Measurements from ENCODE around the gene PILRA. TPM values are rescaled to one million over a fixed set of nuclear protein-coding genes. Genes with fewer than 3 reads are reported as not detected.

PILRA gene
- total RNA-seq, 1 experiment from 2014 or later, result 1.8 TPM

DNA sequence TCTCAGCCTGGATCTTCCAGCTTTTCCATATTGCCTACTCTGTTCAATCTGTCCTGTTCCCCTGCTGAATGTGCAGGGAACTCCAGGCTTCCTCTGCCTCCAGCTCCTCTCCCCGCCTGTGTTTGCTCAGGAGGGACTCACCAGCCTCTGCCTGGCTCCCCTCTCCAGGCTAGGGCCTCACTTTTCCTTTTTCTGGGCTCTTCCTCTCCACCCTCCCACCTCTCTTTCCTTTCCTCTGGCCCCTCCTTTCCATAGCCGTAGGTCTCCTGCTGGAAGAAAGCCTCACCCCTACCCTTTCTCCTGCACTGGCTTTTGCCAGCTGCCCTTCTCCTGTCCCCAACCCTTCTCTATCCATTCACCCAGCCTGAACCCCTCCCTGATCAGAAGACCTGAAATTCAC lies 25.0 kb downstream of the PILRA start:
- Mint-ChIP-seq H3K4me1 (peaks cover 13% of the 10 kb centered on the region), H3K4me3 (no peak overlapping the region), H3K36me3 (no peaks in the 10 kb centered on the region), H3K27me3 (ENCODE audit: low read depth) (peaks cover 24% of the 10 kb centered on the region), H3K27ac (no peak overlapping the region), H3K9me3 (no peaks in the 10 kb centered on the region)
- ChIA-PET POLR2A (interaction anchor here (1.3 kb wide), 1 partner anchor 18 kb away, joined by 6 read pairs; no protein-coding TSS in a partner anchor), CTCF (interaction anchor here (0.5 to 2.0 kb wide), 7 partner anchors 9 to 230 kb away, joined by 3 to 15 read pairs (median 5); partner anchors contain the start of gene GAL3ST4)
- no peak for DNase-seq (ENCODE audit: low spot score)
- ATAC-seq, result no peak; the same call in 1 of the 2 replicates
- TF ChIP-seq GTF2I (CRISPR knock-in tag; conservative IDR thresholded peaks at IDR 0.05) (no peak), ZNF416 (CRISPR knock-in tag; IDR thresholded peaks at IDR 0.05) (no peak), SOX15 (CRISPR knock-in tag; IDR thresholded peaks at IDR 0.05) (no peak), GABPB1 (CRISPR knock-in tag; IDR thresholded peaks at IDR 0.05) (no peak), SMAD3 (CRISPR knock-in tag; IDR thresholded peaks at IDR 0.05; ENCODE audit: borderline replicate concordance) (no peak), NR3C1 (CRISPR knock-in tag; conservative IDR thresholded peaks at IDR 0.05; ENCODE audit: low read depth) (no peak), ATF1 (CRISPR knock-in tag; IDR thresholded peaks at IDR 0.05) (no peak)
- TF ChIP-seq, protein P1, sequence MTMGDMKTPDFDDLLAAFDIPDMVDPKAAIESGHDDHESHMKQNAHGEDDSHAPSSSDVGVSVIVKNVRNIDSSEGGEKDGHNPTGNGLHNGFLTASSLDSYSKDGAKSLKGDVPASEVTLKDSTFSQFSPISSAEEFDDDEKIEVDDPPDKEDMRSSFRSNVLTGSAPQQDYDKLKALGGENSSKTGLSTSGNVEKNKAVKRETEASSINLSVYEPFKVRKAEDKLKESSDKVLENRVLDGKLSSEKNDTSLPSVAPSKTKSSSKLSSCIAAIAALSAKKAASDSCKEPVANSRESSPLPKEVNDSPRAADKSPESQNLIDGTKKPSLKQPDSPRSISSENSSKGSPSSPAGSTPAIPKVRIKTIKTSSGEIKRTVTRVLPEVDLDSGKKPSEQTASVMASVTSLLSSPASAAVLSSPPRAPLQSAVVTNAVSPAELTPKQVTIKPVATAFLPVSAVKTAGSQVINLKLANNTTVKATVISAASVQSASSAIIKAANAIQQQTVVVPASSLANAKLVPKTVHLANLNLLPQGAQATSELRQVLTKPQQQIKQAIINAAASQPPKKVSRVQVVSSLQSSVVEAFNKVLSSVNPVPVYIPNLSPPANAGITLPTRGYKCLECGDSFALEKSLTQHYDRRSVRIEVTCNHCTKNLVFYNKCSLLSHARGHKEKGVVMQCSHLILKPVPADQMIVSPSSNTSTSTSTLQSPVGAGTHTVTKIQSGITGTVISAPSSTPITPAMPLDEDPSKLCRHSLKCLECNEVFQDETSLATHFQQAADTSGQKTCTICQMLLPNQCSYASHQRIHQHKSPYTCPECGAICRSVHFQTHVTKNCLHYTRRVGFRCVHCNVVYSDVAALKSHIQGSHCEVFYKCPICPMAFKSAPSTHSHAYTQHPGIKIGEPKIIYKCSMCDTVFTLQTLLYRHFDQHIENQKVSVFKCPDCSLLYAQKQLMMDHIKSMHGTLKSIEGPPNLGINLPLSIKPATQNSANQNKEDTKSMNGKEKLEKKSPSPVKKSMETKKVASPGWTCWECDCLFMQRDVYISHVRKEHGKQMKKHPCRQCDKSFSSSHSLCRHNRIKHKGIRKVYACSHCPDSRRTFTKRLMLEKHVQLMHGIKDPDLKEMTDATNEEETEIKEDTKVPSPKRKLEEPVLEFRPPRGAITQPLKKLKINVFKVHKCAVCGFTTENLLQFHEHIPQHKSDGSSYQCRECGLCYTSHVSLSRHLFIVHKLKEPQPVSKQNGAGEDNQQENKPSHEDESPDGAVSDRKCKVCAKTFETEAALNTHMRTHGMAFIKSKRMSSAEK (CRISPR knock-in tag; IDR thresholded peaks at IDR 0.05; ENCODE audit: borderline replicate concordance), result no peak

DNA sequence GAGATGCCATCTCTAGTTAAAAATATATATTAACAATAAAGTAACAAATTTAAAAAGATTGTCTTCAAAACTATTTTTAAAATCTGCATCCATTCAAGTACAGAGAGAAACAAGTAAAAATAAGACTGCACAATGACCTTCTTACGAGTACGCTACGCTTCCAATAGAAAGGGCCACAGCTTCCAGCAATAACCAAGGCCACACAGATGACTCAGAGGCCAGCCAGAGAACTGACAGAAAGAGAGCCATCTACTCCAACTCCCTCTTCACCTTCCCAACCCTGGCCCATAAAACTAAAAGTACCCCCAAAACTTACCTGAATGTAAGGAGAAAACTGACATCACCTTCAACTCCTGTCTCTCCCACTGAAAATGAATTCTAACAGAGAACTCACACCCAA lies 26.8 kb downstream of the PILRA start:
- ATAC-seq (no peak), DNase-seq (ENCODE audit: low spot score) (no peak)
- ChIA-PET CTCF (interaction anchor here (0.6 to 1.4 kb wide), 6 partner anchors 8 to 211 kb away, joined by 3 to 5 read pairs (median 4); no protein-coding TSS in a partner anchor), POLR2A (no interaction called here)
- H3K4me1 Mint-ChIP-seq, result peaks cover 13% of the 10 kb centered on the region
- TF ChIP-seq FOXK1 (CRISPR knock-in tag; IDR thresholded peaks at IDR 0.05) (no peak), SMAD4 (CRISPR knock-in tag; IDR thresholded peaks at IDR 0.05) (no peak), HMGA2 (CRISPR knock-in tag; IDR thresholded peaks at IDR 0.05) (no peak), KAT7 (CRISPR knock-in tag; IDR thresholded peaks at IDR 0.05; ENCODE audit: borderline replicate concordance) (no peak), TCF7 (CRISPR knock-in tag; IDR thresholded peaks at IDR 0.05; ENCODE audit: low read depth) (no peak), ATF1 (CRISPR knock-in tag; IDR thresholded peaks at IDR 0.05) (no peak)
- TF ChIP-seq, protein P1 (CRISPR knock-in tag; IDR thresholded peaks at IDR 0.05; ENCODE audit: borderline replicate concordance), result no peak
- TF ChIP-seq, protein P2, sequence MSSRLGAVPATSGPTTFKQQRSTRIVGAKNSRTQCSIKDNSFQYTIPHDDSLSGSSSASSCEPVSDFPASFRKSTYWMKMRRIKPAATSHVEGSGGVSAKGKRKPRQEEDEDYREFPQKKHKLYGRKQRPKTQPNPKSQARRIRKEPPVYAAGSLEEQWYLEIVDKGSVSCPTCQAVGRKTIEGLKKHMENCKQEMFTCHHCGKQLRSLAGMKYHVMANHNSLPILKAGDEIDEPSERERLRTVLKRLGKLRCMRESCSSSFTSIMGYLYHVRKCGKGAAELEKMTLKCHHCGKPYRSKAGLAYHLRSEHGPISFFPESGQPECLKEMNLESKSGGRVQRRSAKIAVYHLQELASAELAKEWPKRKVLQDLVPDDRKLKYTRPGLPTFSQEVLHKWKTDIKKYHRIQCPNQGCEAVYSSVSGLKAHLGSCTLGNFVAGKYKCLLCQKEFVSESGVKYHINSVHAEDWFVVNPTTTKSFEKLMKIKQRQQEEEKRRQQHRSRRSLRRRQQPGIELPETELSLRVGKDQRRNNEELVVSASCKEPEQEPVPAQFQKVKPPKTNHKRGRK (CRISPR knock-in tag; IDR thresholded peaks at IDR 0.05; ENCODE audit: borderline replicate concordance), result no peak
- TF ChIP-seq, protein P3, sequence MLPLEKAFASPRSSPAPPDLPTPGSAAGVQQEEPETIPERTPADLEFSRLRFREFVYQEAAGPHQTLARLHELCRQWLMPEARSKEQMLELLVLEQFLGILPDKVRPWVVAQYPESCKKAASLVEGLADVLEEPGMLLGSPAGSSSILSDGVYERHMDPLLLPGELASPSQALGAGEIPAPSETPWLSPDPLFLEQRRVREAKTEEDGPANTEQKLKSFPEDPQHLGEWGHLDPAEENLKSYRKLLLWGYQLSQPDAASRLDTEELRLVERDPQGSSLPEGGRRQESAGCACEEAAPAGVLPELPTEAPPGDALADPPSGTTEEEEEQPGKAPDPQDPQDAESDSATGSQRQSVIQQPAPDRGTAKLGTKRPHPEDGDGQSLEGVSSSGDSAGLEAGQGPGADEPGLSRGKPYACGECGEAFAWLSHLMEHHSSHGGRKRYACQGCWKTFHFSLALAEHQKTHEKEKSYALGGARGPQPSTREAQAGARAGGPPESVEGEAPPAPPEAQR (CRISPR knock-in tag; IDR thresholded peaks at IDR 0.05), result no peak
- TF ChIP-seq, protein P4, sequence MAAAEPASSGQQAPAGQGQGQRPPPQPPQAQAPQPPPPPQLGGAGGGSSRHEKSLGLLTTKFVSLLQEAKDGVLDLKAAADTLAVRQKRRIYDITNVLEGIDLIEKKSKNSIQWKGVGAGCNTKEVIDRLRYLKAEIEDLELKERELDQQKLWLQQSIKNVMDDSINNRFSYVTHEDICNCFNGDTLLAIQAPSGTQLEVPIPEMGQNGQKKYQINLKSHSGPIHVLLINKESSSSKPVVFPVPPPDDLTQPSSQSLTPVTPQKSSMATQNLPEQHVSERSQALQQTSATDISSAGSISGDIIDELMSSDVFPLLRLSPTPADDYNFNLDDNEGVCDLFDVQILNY (CRISPR knock-in tag; IDR thresholded peaks at IDR 0.05), result no peak
- H3K36me3 Mint-ChIP-seq, result no peaks in the 10 kb centered on the region
- no peak overlapping the region for H3K4me3 Mint-ChIP-seq
- H3K27me3 Mint-ChIP-seq (ENCODE audit: low read depth), result peaks cover 28% of the 10 kb centered on the region
- H3K27ac Mint-ChIP-seq, result no peak overlapping the region
- H3K9me3 Mint-ChIP-seq, result no peaks in the 10 kb centered on the region

All from WTC11 (cell line).